Measurements from ENCODE around the gene UBN2.
"Not testable (repeated sequence)": the region's sequence is repeated elsewhere in the genome, so short reads cannot be mapped to it uniquely, and the experiment has no call there.

Gene UBN2

DNA sequence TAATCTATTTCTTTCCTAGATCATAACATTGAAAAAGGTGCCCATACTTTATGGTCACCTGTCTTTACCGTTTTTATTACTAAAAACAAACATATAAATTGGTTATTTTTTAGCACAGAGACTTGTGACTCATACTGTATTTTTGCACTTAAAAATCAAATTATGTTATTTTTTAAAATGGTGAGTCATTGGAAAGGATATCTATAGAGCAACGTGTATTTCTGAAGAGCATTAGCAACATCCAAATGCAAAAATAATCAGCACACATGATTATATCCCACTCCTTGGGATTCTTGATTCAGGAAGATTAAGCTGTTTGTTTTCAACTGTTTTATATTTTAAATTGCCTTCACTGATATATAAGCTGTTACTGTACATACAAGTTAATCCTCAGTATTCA, 69.4 kb downstream of the UBN2 start:
- no peak for FAIRE-seq

DNA sequence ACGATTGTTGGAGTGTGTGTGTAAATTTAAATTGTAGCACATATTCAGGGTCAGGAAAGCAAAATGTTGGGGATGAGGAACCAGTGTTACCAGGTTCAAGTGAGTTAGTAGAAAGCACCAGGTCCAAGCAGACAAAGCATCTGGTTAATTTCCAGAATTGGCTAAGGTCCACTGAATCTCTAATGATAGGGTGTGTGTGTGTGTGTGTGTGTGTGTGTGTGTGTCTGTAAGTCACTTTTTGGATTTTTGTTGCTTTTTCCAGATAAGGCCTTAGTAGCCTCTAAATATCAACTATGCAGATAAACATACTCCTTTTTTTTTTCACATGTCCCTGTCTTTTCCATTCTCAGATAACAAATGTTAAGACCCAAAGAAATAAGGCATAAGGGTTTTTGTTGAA, 73.5 kb downstream of the UBN2 start:
- FAIRE-seq, result no peak

DNA sequence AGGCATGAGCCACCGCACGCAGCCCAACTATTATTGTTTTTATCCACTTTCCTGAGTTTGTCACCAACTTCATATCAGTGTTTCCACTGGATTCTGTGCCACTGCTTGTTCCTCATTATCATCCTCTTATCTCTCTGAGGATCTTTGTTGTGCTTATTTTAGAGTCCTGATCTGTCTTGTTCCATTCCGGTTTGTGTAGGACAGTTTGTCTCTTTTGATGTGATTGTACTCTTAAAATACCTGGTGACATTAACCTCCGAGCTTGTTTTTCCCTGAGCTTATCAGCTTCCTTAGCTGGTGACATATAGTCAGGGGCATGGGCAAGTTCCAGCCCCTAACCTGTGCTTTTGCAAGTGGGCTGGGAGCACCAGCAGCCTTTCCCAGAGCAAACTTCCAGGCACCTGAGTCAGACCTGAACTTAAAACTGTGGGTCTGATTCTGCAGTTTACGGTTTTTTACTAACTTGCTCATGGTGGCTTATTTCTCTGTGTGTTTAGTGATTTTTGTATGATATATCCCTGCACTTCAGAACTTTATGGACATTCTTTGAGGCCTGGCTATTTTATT, 87.0 kb downstream of the UBN2 start:
- FAIRE-seq, result no peak

DNA sequence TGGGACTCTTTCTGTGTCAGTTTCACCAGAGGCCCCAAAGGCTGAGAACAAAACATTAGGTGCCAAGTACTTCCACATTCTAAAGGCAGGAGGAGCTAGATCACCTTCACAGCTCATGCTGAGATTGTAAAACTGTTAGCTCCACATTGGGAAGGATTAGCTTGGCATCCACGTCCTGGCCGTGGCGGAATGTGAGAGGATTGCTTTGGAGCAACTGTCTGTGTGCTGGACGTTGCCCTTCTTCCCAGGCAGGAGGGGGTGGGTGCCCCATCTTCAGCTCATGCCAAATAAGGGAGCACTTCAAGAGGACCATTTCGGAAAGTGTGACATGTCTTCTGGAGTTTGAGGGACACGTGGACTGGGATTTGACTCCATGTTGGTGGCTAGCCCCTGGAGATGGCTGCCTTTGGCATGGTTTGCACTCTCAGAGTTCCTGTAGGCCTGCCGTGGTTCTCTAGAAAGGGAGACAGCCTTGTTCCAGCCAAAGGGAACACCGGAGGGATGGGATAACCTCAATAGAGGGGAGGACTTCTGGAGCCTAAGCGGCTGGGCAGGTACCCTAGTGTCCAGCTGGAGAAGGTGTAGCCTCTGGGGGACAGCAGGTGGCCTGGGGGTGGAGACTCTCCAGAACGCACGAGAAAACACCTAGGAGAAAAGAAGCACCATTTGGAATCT, 90.2 kb downstream of the UBN2 start:
- FAIRE-seq, result no peak

DNA sequence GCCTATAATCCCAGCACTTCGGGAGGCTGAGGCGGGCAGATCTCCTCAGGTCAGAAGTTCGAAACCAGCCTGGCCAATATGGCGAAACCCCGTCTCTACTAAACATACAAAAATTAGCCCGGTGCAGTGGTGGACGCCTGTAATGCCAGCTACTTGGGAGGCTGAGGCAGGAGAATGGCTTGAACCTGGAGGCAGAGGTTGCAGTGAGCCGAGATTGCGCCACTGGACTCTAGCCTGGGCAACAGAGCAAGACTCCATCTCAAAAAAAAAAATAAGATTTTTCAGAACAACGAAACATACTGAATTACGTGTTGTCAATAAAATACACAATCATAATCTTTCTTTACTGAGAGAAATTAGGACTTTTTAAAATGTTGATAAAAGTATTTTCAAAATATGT, 93.7 kb downstream of the UBN2 start:
- peak; percentile 18 for FAIRE-seq

DNA sequence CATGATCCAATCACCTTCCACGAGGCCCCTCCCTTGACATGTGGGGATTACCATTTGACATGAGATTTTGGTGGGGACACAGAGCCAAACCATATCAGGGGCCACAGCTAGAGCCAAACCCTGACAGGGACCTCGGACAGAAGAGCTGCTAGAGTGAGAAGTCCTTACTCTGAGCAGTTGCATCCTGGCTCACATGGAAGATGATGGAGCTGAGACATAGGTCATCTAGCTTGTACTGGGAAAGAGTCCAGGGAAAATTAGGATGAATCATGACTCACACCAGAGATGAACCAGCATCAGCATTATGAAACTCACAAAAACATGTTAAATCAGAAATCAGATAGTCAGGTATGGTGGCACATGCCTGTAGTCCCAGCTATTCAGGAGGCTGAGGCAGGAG, 97.3 kb downstream of the UBN2 start:
- no peak for FAIRE-seq

DNA sequence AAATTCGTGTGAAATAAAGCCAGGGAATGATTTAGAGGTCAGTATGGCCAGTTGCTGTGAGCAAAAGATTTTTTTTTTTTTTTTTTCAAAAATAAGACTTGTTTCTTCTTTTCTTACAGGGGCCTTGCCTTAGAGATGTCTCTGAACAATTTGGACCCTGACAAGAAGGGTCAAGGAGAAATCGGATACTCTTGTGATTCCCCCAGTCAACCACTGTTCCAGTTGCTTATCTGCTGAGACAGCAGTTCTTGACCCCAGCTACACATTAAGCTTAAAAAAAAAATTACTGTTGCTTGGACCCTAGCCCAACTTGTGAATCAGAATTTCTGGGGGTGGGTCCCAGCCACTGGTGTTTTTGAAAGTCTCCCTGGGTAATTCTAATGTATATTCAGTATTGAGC, 98.1 kb downstream of the UBN2 start:
- FAIRE-seq, result no peak

DNA sequence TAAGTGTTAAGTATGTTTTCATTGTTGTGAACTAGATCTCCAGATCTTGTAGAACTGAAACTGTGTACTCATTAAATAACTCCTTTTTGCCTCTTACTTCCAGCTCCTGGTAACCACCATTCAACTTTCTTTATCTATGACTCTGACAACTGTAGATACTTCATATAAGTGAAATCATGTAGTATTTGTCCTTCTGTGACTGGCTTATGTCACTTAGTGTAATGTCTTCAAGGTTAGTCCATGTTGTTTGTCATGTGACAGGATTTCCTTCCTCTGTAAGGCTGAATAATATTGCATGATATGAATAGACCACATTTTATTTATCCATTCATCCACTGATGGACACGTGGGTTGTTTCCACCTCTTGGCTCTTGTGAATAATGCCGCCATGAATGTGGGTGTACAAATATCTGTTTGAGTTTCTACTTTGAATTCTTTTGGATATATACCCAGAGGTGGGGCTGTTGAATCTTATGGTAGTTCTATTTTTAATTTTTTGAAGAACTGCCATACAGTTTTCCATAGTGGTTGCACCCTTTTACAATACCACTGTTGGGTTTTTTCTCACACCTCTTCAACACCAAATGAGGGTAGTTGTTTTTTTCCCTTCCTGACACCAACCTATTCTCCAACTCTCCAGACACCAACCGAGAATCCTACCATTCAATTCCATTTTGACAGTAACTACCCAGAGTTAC, 99.4 kb downstream of the UBN2 start:
- no peak for FAIRE-seq

DNA sequence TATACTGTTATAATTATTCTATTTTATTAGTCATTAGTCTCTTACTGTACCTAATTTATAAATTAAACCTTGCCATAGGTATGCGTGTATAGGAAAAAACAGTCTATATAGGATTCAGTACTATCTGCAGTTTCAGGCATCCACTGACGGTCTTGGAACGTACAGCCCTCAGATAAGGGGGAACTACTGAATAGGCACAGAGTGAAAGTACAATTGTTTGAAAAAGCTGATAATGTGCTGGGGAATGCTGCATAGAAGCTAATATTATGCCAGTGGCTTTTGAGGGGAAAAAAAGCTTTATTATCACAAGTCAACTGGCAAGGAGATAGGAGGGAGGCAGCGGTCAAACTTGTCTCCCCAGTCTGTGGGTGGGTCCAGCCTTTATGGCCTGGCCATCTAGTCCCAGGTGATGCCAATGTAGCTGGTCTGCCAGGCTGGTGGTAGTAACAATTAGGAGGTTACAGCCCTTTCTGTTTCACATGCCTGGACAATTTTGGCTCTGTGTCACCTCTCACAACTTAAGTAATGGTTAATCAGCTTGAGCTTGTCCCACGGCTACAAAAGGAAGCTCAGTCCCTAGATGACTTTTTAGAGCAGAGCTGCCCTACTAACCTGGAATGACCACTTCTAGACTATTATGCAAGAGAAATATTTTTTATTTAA, 101.8 kb downstream of the UBN2 start:
- no peak for FAIRE-seq

DNA sequence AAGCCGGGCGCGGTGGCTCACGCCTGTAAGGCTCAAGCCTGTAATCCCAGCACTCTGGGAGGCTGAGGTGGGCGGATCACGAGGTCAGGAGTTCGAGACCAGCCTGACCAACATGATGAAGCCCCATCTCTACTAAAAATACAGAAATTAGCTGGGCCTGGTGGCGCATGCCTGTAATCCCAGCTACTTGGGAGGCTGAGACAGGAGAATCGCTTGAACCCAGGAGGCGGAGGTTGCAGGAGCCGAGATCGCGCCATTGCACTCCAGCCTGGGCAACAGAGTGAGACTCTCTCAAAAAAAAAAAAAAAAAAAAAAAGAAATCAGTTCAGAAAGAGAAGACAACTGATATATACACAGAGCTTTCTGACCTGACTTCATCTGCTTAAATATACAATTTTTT, 102.4 kb downstream of the UBN2 start:
- not testable (repeated sequence) for FAIRE-seq

DNA sequence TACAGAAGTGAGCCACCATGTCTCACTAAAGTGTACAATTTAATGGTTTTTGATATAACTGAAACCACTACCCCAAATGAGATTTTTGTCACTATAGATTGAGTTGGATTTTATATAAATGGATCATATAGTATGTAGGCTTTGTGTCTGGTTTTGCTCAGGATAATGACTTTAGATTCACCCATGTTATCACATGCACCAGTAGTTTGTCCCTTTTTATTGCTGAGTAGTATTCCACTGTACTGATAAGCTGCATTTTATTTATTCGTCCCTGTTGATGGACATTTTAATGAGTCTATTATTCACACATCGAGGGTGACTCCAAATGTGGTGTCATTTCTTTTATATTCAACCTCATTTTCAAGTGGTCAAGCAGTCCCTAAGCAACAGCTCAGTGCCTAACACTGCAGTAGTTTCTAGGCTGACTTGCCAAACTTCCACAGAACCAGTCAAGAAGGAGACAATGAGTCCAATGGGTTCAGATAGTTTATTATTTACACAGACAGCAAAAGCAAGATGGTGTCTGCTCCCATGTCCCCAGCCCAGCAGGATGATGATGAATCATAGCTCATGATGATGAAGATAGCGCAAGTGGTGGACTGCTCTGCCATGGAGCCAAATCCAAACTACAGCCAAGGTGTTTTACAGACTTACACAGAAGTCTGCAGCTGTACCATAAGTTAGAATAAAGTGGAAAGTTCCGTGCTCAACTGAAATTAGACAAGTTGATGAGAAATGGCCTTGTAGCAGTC, 103.5 kb downstream of the UBN2 start:
- FAIRE-seq, result no peak

DNA sequence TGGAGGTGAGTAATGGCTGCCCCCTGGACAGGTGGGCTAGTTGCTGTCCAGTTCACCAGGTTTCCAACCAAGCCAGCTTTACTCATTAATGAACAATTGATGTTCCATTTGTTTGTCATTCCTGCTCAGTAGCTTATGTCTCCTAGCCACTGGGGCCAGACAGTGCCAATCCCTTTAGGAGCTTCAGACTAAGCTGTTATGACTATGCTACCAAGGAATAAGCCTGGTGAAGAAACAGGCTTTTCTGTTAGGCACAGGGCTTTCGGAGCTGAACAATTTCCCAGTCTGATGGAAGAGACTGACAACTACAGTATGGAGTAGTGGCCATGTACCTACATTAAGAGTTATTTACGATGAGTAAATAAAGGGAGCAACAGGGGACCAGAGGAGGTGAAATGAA, 108.0 kb downstream of the UBN2 start:
- FAIRE-seq, result no peak

DNA sequence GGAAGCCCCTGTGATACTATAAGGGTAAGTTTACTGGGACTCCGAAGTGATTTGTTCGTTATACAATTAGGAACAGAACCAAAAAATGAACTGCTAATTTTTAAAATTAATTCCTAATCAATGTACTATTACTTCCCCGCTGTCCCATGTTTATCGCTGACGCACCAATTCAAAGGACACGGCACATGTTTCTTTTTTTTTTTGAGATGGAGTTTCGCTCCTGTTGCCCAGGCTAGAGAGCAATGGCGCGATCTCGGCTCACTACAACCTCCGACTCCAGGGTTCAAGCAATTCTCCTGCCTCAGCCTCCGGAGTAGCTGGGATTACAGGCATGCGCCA, 108.6 kb downstream of the UBN2 start:
- FAIRE-seq, result no peak

DNA sequence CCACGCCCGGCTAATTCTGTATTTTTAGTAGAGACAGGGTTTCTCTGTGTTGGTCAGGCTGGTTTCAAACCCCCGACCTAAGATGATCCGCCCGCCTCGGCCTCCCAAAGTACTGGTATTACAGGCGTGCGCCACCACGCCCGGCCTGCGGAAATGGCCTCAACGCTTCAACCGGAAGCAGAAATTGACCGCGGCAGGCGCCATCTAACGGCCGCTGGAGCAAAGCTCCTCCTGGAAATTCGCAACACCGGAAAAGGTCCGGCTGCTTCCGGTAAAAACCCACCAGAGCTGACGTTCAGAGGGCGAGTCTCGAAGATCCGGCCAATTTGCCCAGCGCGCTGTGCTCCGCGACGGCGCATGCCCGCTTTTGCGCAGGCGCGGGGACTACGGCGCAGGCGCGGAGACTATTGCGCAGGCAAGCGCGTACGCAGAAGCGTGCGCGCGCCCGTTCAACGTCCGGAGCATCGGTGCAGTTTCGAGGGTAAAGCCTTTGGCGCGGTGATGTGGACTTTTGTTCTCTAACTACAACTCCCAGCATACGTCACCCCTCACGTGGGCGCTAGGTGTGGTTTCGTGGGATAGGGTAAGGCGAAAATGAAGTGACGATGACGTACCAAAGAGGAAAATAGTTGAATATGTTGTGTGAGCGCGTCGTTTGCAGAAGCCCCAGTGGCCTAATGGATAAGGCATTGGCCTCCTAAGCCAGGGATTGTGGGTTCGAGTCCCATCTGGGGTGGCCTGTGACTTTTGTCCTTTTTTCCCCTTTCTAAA, 109.2 kb downstream of the UBN2 start:
- FAIRE-seq, result peak; percentile 94

DNA sequence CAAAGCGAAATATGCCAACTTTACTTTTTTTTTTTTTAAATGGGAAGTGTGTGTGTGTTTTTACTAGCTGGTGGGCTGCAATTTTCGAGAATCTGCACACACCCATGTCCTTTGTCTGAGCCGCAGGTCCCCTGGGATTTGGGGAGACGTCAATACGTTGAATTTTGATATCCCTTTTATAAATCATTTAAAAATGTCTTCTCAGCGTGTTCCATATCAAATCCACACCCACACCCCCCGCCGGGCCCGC, 109.7 kb downstream of the UBN2 start:
- no peak for FAIRE-seq

DNA sequence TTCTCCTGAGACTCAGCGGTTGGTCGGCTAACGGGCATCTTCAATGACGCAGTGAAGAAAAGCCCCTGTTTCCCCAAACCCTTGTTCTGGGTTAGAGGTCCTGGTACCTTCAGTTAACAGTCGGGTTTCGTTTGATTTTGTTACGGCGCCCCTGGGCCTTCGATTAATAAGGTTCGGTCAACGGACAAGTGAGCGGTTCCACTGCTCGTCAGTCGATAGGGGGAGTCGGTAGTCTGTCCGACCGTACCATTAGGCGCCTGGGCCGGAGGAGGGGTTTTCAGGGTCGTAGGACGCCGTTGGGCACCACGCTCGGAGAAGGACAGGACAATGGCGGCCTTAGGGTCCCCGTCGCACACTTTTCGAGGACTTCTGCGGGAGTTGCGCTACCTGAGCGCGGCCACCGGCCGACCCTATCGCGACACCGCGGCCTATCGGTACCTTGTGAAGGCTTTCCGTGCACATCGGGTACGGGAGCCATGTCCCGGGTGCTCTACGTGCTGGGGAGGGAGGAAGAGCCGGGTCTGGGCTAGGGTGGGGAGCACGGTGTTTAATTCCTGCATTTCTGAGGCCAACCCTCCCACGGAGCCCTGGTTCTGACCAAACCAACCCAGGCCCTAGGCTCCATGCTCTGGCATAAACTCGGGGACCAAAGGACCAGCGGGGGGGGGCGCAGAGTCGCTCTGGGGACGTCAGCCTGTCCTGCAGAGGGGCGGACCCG, 110.2 kb downstream of the UBN2 start, which contains the start of gene FMC1:
Gene FMC1, plus strand, starts transcription at position 280 of the 718 bp plus-strand sequence. Its CDS starts 48 bp downstream, at position 328.
- peak; percentile 64 for FAIRE-seq

DNA sequence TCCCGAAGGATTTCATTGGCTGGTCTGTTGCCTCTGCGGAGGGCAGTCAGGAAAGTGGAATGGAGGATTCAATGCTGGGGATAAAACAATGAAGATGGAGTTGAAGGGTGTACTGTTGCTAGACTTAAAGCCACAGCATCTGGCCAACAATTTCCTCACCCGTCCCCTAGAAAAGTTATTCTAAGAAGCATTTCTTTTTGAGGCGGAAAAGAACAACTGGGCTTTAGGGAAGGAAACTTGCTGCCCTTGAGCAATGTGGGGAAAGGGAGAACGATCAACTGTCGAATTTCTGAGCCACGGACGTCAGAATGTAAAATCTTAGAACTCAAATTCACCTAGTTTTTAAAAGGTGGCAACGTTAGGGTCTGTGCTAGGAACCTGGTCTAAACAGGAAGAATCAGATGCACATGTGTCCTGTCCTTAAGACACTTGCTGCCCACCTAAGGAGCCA, 110.8 kb downstream of the UBN2 start:
- FAIRE-seq, result no peak

DNA sequence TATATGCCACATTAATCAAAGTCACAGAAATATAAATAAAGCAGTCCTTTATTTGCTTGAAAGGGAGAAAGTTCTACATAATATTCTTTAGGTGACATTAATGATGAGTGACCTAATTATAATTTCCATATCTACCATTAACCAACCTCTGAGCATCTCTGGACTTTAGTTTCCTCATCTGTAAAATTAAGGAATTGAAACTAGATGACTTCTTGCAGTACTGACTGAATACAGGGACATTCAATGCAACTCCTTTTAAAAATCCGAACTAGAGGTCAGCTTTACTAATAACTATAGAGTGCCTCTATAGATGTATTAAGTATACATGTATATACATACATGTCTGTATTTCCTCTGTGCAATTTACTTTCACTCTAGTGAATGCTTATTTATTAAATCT, 114.0 kb downstream of the UBN2 start:
- FAIRE-seq, result no peak

DNA sequence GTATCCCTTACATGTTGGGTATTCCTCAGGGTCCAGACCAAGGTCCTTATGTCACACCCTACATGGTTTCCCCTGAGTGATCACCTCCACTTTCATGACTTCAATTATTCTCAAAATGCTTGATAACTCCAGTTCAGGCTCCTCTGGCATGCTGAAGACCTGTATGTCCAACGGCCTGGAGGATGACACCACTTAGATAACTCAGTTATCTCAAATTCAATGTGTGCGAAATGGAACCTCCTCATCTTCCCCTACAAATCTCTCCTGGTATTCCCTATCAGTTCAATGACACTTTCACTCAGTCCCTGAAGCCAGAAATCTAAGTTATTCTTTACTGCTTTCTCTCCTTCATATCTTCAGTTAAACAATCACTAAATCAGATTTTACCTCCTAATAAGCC, 120.0 kb downstream of the UBN2 start:
- FAIRE-seq, result no peak

DNA sequence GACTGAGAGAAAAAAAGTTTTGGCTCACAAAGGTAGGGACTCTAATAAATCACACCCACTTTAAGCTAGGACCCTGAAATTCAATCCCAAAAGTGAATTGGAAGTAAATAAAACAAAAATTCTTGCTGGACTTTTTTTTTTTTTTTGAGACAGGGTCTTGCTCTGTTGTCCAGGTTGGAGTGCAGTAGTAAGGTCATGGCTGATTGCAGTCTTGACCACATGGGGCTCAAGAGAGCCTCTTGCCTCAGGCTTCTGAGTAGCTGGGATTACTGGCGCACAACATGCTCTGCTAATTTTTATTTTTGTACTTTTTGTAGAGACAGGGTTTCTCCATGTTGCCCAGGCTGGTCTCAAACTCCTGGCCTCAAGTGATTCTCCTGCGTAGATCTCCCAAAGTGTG, 123.7 kb downstream of the UBN2 start:
- FAIRE-seq, result no peak

DNA sequence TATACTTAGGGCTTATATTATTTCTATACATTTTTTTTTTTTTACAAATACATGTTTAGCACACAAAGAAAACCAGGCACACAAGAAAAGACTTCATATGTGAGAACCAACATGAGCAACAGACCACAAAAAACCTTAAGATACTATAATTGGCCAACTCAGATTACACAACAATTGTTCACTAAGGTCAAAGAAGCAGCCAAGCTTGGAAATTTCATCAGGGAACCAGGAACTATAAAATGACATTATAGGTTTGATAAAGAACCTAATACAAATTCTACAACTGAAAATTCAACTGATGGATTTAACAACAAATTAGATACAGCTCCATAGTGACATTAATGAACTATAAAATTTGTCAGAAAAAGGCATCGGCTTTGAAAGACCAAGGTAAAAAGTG, 124.3 kb downstream of the UBN2 start:
- FAIRE-seq, result no peak
